Left renal pelvis (tissue), 4 donors: Measurements from ENCODE around the gene MLXIP. TPM values are rescaled to one million over a fixed set of nuclear protein-coding genes. Genes with fewer than 3 reads are reported as not detected.
"Not testable (repeated sequence)": the region's sequence is repeated elsewhere in the genome, so short reads cannot be mapped to it uniquely, and the experiment has no call there.

Experiments used
- DNase-seq, 4 donors: peaks; one replicate each; pipeline ENCODE4 v3.0.0-alpha.2; 2013; ENCODE audit warnings: low read depth in 4 of 4, low spot score in 3 of 4
- polyA plus RNA-seq, 4 donors: library from polyadenylated mRNA; unstranded; fragments of 120-200 nt; gene quantifications; one replicate each; pipeline ENCODE4 v1.2.1, GENCODE V29; 2013; ENCODE audit not compliant: insufficient read length in 4 of 4

MLXIP gene, protein sequence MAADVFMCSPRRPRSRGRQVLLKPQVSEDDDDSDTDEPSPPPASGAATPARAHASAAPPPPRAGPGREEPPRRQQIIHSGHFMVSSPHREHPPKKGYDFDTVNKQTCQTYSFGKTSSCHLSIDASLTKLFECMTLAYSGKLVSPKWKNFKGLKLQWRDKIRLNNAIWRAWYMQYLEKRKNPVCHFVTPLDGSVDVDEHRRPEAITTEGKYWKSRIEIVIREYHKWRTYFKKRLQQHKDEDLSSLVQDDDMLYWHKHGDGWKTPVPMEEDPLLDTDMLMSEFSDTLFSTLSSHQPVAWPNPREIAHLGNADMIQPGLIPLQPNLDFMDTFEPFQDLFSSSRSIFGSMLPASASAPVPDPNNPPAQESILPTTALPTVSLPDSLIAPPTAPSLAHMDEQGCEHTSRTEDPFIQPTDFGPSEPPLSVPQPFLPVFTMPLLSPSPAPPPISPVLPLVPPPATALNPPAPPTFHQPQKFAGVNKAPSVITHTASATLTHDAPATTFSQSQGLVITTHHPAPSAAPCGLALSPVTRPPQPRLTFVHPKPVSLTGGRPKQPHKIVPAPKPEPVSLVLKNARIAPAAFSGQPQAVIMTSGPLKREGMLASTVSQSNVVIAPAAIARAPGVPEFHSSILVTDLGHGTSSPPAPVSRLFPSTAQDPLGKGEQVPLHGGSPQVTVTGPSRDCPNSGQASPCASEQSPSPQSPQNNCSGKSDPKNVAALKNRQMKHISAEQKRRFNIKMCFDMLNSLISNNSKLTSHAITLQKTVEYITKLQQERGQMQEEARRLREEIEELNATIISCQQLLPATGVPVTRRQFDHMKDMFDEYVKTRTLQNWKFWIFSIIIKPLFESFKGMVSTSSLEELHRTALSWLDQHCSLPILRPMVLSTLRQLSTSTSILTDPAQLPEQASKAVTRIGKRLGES
- 10 to 100 TPM; 29.1 to 46.8 (median 31.9) TPM for polyA plus RNA-seq

DNA sequence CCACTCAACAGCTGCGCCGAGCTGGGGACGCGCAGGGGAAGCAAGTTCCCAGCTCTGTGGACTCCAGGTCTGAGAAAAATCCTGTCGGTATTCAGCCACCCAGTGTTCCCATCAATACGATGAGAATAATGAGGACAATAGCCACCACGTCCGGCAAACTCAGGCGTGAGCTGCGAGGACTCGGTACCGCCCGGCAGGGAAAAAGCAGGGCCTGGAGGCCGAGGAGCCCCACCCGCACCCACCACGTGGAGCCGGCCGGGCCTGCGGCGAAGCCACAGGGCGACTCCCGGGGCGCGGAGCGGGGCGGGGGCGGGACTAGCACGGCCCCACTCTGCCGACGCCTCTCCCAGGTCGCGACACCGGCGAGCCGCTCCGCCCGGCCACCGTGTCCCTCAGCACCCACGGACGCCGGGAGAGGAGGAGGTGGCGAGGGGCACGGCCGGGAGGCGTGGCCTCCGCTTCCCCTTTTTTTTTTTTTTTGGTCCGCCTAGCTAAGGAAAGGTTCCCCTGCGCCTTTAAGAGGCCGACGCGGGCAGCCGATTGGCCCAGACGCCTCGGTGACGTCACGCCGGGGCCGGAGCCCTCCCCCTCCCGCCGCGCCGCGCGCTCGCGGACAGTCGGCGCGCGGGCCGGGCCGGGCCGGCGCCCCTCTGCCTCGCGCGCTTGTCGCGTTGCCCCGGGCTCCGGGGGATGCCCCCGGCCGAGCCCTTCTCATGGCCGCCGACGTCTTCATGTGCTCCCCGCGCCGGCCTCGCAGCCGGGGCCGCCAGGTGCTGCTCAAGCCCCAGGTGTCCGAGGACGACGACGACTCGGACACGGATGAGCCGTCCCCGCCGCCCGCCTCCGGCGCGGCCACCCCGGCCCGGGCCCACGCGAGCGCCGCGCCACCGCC is at the start of gene MLXIP:
Gene MLXIP, plus strand, starts transcription at position 616 of the 892 bp plus-strand sequence. Its CDS starts 98 bp downstream, at position 714.
- peak in 3 of 4 donors; percentile 86 to 90 (median 89) for DNase-seq

DNA sequence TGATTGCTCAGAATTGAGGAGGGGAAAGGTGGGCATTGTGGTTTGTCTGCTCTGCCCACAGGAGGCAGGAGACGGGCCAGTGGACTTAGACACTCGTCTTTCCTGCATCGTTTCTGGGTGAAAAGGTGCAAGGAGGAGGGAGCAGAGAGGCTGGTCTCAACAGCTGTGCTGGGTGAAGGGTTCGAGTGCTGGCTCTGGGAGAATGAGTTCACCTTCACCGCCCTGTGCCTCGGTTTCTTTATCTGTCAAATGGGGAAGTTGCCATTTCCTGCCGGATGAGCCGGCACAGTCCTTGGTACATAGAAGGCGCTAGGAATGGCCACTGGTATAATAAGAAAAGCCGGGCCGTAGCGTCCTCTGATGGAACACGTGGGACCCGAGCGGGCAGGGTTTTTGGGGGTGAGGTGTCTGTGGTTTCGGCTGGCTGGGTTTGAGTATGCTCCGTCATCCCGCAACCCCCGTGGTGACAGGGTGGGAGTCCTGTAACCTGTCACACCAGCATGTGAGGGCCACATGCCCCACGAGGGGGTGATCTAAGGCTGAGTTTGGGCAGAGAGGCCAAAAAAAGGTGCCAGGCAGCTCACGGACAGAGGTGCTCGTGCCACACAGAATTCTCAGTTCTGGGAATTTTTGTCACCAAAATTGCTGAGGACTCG is 49.5 kb upstream of the MLXIP start:
- DNase-seq: no peak

DNA sequence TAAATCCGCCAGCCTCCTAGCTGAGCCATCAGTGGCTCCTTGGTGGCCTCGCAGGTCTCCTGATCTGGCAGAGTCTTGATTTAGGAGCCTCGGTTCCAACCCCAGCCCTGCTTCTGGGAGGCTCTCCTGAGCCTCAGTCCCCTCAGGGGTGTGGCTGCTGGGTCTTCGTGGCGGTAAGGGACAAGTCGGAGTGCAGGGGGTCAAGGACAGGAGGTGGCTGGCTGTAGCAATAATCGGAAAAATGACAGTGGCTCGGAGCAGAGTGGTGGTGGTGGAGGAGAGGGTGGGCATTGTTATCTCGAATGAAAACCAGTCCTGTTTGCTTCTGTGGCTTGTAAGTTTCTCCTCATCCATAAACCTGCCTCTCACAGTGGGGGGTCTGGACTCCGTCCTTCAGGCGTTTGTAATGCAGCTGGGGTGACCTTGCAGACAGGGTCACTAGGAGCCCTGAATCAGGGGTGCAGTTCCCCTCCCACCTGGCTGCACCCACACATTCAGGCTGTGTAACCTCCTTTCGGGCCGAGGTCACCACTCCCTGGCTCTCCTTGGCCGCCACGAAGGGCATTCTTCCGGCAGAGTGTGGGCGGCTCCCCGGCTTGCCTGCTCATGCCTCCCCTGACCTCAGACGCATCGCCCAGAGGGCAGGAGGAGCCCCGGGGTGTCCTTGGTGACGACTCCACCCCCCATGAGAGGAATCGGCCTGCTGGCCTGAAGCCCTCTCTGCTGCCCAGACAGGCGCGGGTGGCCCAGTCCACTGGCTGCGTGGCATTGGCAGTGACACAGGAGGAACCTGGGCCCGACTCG is 48.7 kb upstream of the MLXIP start:
- no peak for DNase-seq

DNA sequence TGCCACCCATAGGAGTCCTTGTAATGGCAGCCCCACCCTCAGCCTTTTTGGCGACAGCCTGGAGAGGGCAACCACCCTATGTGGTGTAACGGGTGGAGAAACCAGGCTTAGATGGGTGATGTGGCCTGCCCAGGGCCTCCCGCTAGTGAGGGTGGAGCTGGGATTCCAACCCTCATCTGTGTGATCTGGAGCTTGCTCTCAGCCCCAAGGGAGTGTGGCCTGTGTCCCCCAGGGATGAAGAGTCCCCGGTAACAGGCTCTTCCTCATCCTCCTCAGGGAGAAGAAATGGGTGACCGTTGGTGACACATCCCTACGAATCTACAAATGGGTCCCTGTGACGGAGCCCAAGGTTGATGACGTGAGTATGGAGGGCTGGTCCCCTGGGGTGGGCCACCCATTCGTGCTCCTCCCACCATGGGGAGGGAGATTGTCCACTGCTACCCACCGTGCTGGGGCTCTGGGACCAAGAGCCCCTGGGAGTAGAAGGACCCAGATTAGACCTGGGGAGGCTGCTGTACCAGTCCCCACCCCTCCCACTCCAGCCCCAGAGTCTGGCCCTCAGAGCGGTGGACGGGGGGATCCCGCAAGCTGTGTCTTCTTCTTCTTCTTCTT is 48.0 kb upstream of the MLXIP start:
- DNase-seq: no peak

DNA sequence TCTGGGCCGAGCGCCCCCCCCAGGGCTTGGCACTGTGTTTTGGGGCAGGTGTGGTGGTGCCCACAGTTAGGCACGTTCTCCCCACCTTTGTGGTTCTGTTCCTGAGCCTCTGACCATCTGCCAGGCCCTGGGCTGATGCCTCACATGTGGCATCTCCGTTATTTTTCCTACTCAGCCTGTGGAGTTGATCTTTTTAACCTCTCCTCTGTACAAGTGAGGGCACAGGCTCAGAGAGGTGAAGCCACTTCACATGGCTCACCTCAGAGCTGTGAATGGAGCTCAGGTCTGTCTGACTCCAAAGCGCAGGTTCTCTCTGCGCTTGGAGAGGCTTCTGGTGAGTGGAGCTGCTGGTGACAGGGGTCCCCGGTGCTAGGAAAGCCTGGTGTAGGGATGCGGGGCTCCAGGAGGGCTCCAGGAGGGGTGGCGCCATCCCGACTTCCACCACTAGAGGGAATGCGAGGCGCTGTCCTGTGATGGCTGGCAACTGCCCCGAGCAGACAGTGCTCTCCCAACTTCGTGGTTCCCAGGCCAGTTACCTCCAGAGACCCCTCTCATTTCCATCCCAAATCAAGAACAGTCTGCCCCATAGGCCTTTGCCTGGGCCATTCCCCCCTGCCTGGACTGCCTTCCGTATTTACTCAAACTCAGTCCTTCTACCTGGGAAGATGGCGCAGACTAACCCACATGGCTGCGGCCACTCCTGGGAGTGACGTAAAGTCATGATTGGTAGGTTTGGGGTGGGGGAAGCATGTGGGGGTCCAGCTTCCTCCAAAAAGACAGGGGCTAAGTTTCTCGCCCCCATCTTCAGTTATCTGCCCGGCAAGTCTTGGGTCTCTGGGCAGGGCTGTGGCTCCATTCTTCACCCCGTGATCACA is 47.0 kb upstream of the MLXIP start:
- no peak for DNase-seq

DNA sequence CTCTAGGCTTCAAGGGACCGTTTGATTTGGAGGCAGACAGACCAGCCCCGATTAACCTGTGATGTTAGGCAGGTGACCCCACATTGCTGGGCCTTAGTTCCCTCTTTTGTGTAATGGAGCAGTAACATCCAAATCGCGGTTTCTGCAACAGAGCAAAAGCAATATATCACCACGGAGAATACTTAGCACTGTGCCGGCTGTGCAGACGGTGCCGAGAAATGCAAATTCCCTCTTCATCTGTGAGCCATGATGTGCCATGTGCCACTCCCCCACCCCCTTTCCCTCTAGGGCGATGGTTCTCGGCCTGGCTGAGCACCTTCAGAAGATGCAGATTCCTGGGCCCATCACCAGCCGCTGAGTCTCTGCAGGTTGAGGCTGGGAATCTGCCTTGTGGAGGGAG is 46.0 kb upstream of the MLXIP start:
- DNase-seq: no peak

DNA sequence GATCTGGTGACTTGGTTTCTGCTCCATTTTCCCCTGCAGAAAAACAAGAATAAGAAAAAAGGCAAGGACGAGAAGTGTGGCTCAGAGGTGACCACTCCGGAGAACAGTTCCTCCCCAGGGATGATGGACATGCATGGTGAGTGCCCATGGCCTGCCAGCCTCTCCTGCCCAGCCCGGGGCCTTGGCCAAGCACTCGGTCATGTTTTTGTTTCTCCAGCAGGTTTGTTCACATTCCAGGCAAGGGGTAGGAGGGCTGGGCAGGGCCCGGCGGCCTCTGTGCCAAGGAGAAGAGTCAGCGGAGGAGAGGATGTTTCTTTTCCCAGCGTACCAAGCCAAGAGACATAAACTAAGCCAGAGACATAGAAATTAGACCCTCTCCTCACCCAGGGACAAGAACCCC is 43.3 kb upstream of the MLXIP start:
- no peak for DNase-seq

DNA sequence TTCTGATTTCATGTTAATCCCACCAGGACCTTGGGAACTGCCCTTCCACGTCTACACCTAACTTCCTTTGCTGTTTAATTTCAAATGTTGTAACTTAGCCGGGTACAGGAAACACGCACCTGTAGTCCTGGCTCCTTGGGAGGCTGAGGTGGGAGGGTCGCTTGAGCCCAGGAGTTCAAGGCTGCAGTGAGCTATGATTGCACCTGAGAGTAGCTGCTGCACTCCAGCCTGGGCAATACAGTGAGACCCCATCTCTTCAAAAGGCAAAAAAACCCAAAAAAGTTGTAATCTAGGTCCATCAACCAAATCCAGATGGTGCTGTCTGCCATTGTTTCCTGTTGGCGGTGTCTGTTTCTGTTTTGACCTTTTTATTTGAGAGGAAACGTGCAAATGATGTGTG is 42.4 kb upstream of the MLXIP start:
- DNase-seq: no peak

DNA sequence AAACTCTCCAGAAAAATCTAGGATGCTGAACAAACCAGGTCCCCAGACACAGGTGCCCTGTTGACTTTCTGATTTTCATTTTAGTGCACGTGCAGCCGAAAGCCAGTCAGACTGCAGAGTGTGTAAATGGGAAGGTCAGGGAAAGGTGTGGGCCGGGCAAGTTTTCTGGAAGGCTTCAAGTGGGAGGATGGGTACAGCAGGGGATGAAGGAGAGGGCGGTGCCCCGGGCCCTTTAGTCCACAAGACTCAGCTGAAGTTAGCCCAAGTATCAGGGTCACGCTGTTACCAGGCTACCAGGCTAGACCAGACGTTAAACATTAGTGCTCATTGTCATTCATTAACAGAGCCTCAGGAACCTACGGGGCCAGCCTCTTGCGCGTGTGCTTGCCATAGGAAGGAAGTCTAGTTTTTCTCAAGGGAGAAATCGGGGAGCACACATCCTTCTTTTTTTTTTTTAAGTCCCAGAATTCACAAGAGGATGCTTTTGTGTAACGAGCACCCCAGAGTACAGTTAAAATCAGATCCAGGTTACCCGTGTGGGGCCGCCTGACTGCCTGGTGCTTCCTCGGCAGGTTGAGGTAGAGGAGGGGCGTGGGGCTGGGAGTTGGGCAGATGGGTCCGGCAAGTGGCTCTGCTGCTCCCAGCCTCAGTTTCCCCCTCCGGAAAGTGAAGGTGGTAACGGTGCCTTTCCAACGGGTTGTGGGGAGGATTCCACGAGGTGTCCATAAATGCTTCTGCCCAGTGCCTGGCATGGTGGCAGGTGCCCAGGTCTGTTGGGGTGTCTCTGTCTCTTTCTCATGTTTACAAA is 37.8 kb upstream of the MLXIP start:
- DNase-seq: no peak

DNA sequence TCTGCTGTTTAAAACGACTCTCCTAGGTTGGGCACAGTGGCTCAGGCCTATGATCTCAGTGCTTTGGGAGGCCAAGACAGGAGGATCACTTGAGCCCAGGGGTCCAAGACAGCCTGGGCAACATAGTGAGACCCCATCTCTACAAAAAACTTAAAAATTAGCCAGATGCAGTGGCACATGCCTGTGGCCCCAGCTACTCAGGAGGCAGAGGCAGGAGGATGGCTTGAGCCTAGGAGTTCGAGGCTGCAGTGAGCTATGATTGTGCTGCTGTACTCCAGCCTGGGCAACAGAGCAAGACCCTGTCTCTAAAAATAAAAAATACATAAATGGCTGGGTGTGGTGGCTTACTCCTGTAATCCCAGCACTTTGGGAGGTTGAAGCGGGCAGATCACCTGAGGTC is 37.1 kb upstream of the MLXIP start:
- DNase-seq: not testable (repeated sequence)

DNA sequence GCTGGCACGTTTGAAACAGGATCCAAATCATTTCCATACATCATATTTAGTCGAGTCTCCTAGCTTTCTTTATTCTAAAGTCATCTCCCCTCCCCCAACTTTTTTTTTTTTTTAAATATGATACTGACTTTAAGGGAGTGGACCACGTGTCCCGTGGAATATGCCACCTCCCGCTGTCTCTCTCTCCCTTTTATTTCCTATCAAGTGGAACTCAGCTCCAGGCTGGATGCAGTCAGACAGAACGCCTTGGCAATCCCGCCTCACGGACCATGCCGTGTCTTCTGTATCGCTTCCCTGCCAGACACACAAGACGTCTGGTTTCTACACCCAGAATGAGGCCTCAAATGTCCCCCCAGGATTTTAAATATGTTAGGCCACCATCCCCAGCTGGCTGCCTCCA is 35.6 kb upstream of the MLXIP start:
- no peak for DNase-seq

DNA sequence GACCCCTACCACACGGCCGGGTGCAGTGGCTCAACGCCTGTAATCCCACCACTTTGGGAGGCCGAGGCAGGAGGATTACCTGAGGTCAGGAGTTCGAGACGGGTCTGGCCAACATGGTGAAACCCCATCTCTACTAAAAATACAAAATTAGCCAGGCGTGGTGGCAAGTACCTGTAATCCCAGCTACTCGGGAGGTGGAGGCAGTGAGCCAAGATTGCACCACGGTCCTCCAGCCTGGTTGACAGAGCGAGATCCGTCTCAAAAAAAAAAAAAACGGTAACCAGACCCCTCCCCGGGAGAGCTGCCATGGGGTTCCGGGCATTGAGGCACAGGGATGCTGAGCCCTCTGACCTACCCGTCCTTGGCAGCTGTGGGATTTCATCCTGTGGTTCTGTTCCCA is 35.1 kb upstream of the MLXIP start:
- no peak for DNase-seq

DNA sequence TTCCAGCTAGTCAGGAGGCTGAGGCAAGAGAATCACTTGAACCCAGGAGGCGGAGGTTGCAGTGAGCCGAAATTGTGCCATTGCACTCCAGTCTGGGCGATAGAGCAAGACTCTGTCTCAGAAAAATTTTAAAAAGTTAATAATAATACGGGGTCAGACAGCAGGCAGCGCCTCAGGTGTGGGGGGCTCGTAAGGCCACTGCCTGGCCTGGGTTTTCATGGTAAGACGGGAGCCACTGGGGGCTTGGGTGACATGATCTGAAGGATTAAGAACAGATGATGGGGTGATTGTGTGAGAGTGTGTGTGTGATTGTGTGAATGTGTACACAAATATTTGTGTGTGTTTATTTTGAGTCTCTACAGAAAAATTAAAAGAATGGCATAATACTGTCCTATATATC is 33.3 kb upstream of the MLXIP start:
- DNase-seq: no peak

DNA sequence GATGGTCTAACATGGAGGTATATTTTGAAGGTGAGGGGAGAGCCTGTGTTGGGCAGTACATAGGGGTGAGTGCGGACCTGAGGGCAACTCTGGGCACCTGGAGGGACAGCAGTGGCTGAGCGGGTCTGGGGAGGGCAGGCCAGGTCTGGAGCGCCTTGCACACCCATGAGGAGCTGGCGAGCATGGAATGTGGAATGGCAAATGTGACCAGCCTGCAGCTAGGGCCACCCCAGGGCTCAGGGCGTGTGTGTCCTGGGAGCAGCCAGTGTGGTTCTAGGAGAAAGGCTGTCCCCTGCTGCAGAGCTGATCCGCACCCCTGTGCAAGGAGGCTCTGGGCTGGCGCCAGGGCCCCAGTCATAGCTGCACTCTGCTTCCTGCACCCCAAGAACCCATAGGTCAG is 32.4 kb upstream of the MLXIP start:
- DNase-seq: no peak

DNA sequence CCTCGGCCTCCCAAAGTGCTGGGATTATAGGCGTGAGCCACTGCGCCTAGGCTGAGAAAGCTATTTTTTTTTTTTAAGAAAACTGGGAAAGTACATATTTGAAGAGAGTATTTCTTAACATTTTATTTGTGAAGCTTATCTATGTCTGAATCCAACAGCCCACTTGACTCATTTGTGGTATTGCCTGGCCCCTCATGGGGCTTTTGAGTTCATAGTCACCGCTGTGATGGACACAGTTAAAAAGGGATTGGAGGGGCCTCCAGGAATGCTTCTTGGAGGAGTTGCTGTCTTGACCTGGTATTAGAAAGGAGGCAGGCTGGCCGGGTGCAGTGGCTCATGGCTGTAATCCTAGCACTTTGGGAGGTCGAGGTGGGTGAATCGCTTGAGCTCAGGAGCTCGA is 30.4 kb upstream of the MLXIP start:
- DNase-seq: no peak

DNA sequence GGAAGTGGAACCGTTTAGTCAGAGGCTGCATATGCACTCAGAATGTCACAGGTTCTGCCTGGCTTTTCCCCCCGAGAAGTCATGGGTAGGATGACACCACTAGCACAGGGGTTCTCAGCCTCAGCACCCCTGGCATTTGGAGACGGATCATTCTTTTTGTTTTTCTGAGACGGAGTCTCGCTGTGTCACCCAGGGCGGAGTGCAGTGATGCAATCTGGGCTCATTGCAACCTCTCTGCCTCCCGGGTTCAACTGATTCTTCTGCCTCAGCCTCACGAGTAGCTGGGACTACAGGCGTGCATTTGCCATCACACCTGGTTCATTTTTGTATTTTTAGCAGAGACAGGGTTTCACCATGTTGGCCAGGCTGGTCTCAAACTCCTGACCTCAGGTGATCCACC is 28.7 kb upstream of the MLXIP start:
- DNase-seq: no peak

DNA sequence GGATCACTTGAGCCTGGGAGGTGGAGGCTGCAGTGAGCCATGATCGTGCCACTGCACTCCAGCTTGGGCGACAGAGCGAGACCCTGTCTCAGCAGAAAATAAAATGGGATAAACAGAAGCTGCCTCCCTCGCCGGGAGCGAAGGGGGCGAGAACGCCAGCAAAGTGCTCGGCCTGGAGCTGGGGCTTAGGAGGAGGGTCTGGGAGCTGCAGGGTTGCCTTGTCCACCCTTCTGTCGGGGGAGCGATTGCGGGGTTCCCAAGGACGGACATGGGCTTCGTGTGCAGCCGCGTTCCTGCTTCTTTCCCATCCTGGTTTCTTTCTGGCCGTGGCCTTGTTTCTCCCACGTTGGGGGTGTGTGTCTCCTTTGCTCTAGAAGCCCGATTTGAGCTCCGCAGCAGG is 27.9 kb upstream of the MLXIP start:
- DNase-seq: no peak
